Astrocyte (in vitro differentiated cells and primary cell): ENCODE data around the gene USP9X. TPM values are rescaled to one million over a fixed set of nuclear protein-coding genes. Genes with fewer than 3 reads are reported as not detected.

Source experiments
- DNase-seq: peaks from one replicate; pipeline ENCODE4 v3.0.0-alpha.2; 2010; ENCODE audit warnings: low read depth
- FAIRE-seq: peaks from 2 replicates; lab custom pipeline; 2011; peaks lifted over from hg19 to GRCh38; lab: Jason Lieb, UNC
- H2AFZ ChIP-seq: 2 replicates; pipeline ENCODE4 v1.6.0; 2012; ENCODE audit warnings: low read depth, low read length, inconsistent platforms
- H3K27ac ChIP-seq: 2 replicates; pipeline ENCODE4 v1.5.1; 2011; ENCODE audit warnings: low read depth, low read length, inconsistent platforms
- H3K27me3 ChIP-seq: 2 replicates; pipeline ENCODE4 v1.6.0; 2011; ENCODE audit warnings: low read length, inconsistent platforms; ENCODE audit not compliant: insufficient read depth
- H3K36me3 ChIP-seq: 2 replicates; pipeline ENCODE4 v1.5.1; 2011; ENCODE audit warnings: low read length, inconsistent platforms; ENCODE audit not compliant: insufficient read depth
- H3K4me1 ChIP-seq: 2 replicates; pipeline ENCODE4 v1.5.1; 2011; ENCODE audit warnings: low read length, inconsistent platforms; ENCODE audit not compliant: insufficient read depth
- H3K4me2 ChIP-seq: 2 replicates; pipeline ENCODE4 v1.6.0; 2012; ENCODE audit warnings: low read length, inconsistent platforms
- H3K4me3 ChIP-seq: 2 replicates; pipeline ENCODE4 v1.5.1; 2011; ENCODE audit warnings: low read depth, mild to moderate bottlenecking, low read length, inconsistent platforms; ENCODE audit not compliant: insufficient read depth
- H3K79me2 ChIP-seq: 2 replicates; pipeline ENCODE4 v1.6.0; 2012; ENCODE audit warnings: mild to moderate bottlenecking, low read length, inconsistent platforms; ENCODE audit not compliant: insufficient read depth
- H3K9ac ChIP-seq: 2 replicates; pipeline ENCODE4 v1.6.0; 2012; ENCODE audit warnings: mild to moderate bottlenecking, low read length, inconsistent platforms
- H3K9me3 ChIP-seq: 2 replicates; pipeline ENCODE4 v1.5.1; 2012; ENCODE audit warnings: low read depth, mild to moderate bottlenecking, low read length, inconsistent platforms; ENCODE audit not compliant: insufficient read depth
- H4K20me1 ChIP-seq: 2 replicates; pipeline ENCODE4 v1.6.0; 2012; ENCODE audit warnings: low read length, inconsistent platforms; ENCODE audit not compliant: insufficient read depth
- H3K27ac Mint-ChIP-seq: one replicate; pipeline ENCODE4 v1.8.0; 2021; ENCODE audit warnings: mild to moderate bottlenecking, mixed read lengths; ENCODE audit not compliant: unreplicated experiment
- H3K27me3 Mint-ChIP-seq: one replicate; pipeline ENCODE4 v1.8.0; 2021; ENCODE audit warnings: low read depth, mixed read lengths; ENCODE audit not compliant: unreplicated experiment
- H3K36me3 Mint-ChIP-seq: one replicate; pipeline ENCODE4 v1.8.0; 2021; ENCODE audit warnings: low read depth, mixed read lengths; ENCODE audit not compliant: unreplicated experiment
- H3K4me1 Mint-ChIP-seq: one replicate; pipeline ENCODE4 v1.8.0; 2021; ENCODE audit warnings: low read depth, mixed read lengths; ENCODE audit not compliant: unreplicated experiment
- H3K4me3 Mint-ChIP-seq: one replicate; pipeline ENCODE4 v1.8.0; 2021; ENCODE audit warnings: mild to moderate bottlenecking, moderate library complexity, mixed read lengths; ENCODE audit not compliant: unreplicated experiment
- H3K9me3 Mint-ChIP-seq: one replicate; pipeline ENCODE4 v1.8.0; 2021; ENCODE audit warnings: mild to moderate bottlenecking, mixed read lengths; ENCODE audit not compliant: unreplicated experiment
- CTCF ChIP-seq: IDR thresholded peaks from 2 replicates; pipeline ENCODE4 v1.5.1; 2011; ENCODE audit warnings: low read depth, mild to moderate bottlenecking, inconsistent platforms, low read length, moderate library complexity; ENCODE audit not compliant: insufficient read depth
- EZH2 ChIP-seq: IDR thresholded peaks from 2 replicates; pipeline ENCODE4 v1.6.1; 2012; ENCODE audit warnings: mild to moderate bottlenecking, low read length, inconsistent platforms; ENCODE audit not compliant: insufficient read depth
- total RNA-seq: library from RNA; stranded (reverse); gene quantifications from 2 replicates; pipeline ENCODE4 v1.2.1, GENCODE V29; 2021

Gene USP9X
- total RNA-seq, 1 donor from 2014 or later = 112 TPM

- H3K4me3 ChIP-seq = no peak overlapping the region
- H3K4me2 ChIP-seq = no peak overlapping the region
- H3K36me3 ChIP-seq = peaks cover 18% of the 10 kb centered on the region
- FAIRE-seq = peak; percentile 26
- H3K4me1 Mint-ChIP-seq = peaks cover 7% of the 10 kb centered on the region
- TF ChIP-seq CTCF (no peak), EZH2 (no peak)
- H3K9me3 ChIP-seq = no peaks in the 10 kb centered on the region
- no peak overlapping the region for H2AFZ ChIP-seq
- peaks cover 41% of the 10 kb centered on the region for H3K79me2 ChIP-seq
- H3K9me3 Mint-ChIP-seq = no peaks in the 10 kb centered on the region
- no peaks in the 10 kb centered on the region for H3K27me3 Mint-ChIP-seq
- H3K27me3 ChIP-seq = no peaks in the 10 kb centered on the region
- H3K27ac ChIP-seq = no peak overlapping the region
- peaks cover 4% of the 10 kb centered on the region for H3K36me3 Mint-ChIP-seq
- H3K27ac Mint-ChIP-seq = no peak overlapping the region
- H4K20me1 ChIP-seq = peaks cover 10% of the 10 kb centered on the region
- H3K9ac ChIP-seq = no peak overlapping the region
- no peak overlapping the region for H3K4me3 Mint-ChIP-seq
- DNase-seq = no peak
- peaks cover 9% of the 10 kb centered on the region for H3K4me1 ChIP-seq
These were observed 57.1 kb downstream of the USP9X start for GRCh38 chrX:41142130-41142910.

- H3K27me3 Mint-ChIP-seq = no peaks in the 10 kb centered on the region
- Histone ChIP-seq H3K4me1 (peaks cover 18% of the 10 kb centered on the region), H3K36me3 (peaks cover 25% of the 10 kb centered on the region), H3K4me3 (no peak overlapping the region), H3K27ac (no peak overlapping the region), H3K4me2 (no peak overlapping the region), H3K79me2 (peaks cover 28% of the 10 kb centered on the region), H3K9ac (no peak overlapping the region), H2AFZ (no peak overlapping the region), H3K27me3 (no peaks in the 10 kb centered on the region), H3K9me3 (no peaks in the 10 kb centered on the region), H4K20me1 (peaks cover 3% of the 10 kb centered on the region)
- H3K4me3 Mint-ChIP-seq = no peak overlapping the region
- no peak for TF ChIP-seq EZH2
- no peak for TF ChIP-seq CTCF
- H3K27ac Mint-ChIP-seq = no peak overlapping the region
- no peaks in the 10 kb centered on the region for H3K9me3 Mint-ChIP-seq
- FAIRE-seq (peak; percentile 68), DNase-seq (peak; percentile 14)
- peaks cover 10% of the 10 kb centered on the region for H3K36me3 Mint-ChIP-seq
- H3K4me1 Mint-ChIP-seq = peaks cover 18% of the 10 kb centered on the region
These were observed 59.6 kb downstream of the USP9X start for GRCh38 chrX:41144873-41145272.
